K562 (cell line): ENCODE measurements around the gene PRKAA1.
"Not testable (repeated sequence)": the region's sequence is repeated elsewhere in the genome, so short reads cannot be mapped to it uniquely, and the experiment has no call there.

Experiments
- CTCF ChIP-seq, 3 experiments: IDR thresholded peaks in 2 of 3; conservative IDR thresholded peaks in 1 of 3; 2 replicates each; pipeline ENCODE4 v1.5.1; 2011 to 2012; ENCODE audit warnings: low read length in 3 of 3, mild to moderate bottlenecking in 3 of 3, control low read depth in 2 of 3, improper control_type of control experiment in 1 of 3, inconsistent platforms in 1 of 3, low read depth in 1 of 3, mixed read lengths in 1 of 3, moderate library complexity in 1 of 3; ENCODE audit not compliant: insufficient read depth in 2 of 3
- ELF1 ChIP-seq: fragments of 200-800 bp; sonication (Bioruptor generic); IDR thresholded peaks from 2 replicates; pipeline ENCODE4 v1.6.1; 2016; ENCODE audit warnings: missing genetic modification characterization, missing compliant biosample characterization
- HNRNPH1 ChIP-seq: fragments of 200-400 bp; formaldehyde crosslinking; optimal IDR thresholded peaks from 2 replicates; pipeline ENCODE3; 2017; ENCODE audit warnings: low read depth, mild to moderate bottlenecking, low read length, moderate library complexity
- POLR2AphosphoS5 ChIP-seq: IDR thresholded peaks from 2 replicates; pipeline ENCODE4 v1.6.1; 2011; ENCODE audit warnings: mild to moderate bottlenecking, low read depth, low read length, moderate library complexity; ENCODE audit not compliant: control insufficient read depth, insufficient read depth
- RNF2 ChIP-seq: sonication (generic); IDR thresholded peaks from 2 replicates; pipeline ENCODE4 v1.6.1; 2016
- SMARCE1 ChIP-seq: fragments of 450-650 bp; IDR thresholded peaks from 2 replicates; pipeline ENCODE4 v1.7.1; 2016; ENCODE audit warnings: mild to moderate bottlenecking
- TF ChIP-seq, protein P1 (sequence below), 2 experiments: fragments of 450-650 bp in 1 of 2; sonication (generic) in 1 of 2; formaldehyde crosslinking in 1 of 2; IDR thresholded peaks; 2 replicates each; pipeline versions ENCODE4 v1.7.1 to v1.9.0; 2016 to 2022; ENCODE audit warnings: inconsistent platforms in 1 of 2, mild to moderate bottlenecking in 1 of 2, missing genetic modification reagents in 1 of 2

- not testable (repeated sequence) for TF ChIP-seq ELF1 (tag); CTCF (IDR thresholded peaks at IDR 0.05 in 2 of 3, conservative IDR thresholded peaks at IDR 0.05 in 1 of 3; ENCODE audit: insufficient read depth in 2 of 3, low read depth in 1 of 3, low read length in 3 of 3); RNF2; HNRNPH1; SMARCE1
- peak; percentile 64 for TF ChIP-seq POLR2AphosphoS5
- TF ChIP-seq, protein P1, sequence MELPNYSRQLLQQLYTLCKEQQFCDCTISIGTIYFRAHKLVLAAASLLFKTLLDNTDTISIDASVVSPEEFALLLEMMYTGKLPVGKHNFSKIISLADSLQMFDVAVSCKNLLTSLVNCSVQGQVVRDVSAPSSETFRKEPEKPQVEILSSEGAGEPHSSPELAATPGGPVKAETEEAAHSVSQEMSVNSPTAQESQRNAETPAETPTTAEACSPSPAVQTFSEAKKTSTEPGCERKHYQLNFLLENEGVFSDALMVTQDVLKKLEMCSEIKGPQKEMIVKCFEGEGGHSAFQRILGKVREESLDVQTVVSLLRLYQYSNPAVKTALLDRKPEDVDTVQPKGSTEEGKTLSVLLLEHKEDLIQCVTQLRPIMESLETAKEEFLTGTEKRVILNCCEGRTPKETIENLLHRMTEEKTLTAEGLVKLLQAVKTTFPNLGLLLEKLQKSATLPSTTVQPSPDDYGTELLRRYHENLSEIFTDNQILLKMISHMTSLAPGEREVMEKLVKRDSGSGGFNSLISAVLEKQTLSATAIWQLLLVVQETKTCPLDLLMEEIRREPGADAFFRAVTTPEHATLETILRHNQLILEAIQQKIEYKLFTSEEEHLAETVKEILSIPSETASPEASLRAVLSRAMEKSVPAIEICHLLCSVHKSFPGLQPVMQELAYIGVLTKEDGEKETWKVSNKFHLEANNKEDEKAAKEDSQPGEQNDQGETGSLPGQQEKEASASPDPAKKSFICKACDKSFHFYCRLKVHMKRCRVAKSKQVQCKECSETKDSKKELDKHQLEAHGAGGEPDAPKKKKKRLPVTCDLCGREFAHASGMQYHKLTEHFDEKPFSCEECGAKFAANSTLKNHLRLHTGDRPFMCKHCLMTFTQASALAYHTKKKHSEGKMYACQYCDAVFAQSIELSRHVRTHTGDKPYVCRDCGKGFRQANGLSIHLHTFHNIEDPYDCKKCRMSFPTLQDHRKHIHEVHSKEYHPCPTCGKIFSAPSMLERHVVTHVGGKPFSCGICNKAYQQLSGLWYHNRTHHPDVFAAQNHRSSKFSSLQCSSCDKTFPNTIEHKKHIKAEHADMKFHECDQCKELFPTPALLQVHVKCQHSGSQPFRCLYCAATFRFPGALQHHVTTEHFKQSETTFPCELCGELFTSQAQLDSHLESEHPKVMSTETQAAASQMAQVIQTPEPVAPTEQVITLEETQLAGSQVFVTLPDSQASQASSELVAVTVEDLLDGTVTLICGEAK (IDR thresholded peaks at IDR 0.05), result not testable (repeated sequence)
- TF ChIP-seq, protein P1 (CRISPR knock-in tag; IDR thresholded peaks at IDR 0.05), result not testable (repeated sequence)
Measured at GRCh38 chr5:40825461-40826043, 27.4 kb upstream of the PRKAA1 start.
